Glomerular visceral epithelial cell (primary cell): ENCODE measurements around the gene RASAL1.
"Not testable (repeated sequence)": the region's sequence is repeated elsewhere in the genome, so short reads cannot be mapped to it uniquely, and the experiment has no call there.

Source experiments
- DNase-seq: peaks from one replicate; pipeline ENCODE4 v3.0.0-alpha.2; 2016; ENCODE audit errors: extremely low spot score

Gene RASAL1

DNA sequence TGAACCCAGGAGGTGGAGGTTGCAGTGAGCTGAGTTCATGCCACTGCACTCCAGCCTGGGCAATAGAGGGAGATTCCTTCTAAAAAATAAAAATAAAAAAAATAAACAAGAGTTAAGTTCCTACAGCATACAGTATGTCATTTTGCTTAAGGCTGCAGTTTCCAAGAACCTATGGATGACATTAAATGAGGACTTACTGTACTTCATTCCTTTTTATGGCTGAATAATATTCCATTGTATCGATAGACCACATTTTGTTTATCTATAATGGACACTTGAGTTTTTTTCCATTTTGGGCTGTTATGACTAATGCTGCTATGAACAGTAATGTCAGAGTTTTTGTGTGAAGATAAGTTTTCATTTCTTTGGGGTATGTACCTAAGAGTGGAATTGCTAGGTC, 17.4 kb downstream of the RASAL1 start:
- no peak for DNase-seq

DNA sequence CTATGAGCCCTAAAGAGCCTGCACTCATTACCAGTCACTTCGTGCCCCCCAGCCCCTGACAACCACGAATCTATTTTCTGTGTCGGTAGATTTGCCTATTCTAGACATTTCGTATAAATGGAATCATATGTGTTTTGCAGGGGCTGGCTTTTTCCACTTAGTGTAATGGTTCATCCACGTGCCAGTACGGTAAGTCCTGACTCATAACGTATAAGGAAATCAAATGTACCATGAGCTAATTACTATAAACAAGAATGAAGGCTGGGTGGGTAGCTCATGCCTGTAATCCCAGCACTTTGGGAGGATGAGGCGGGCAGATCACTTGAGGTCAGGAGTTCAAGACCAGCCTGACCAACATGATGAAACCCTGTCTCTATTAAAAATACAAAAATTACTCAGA, 17.9 kb downstream of the RASAL1 start:
- DNase-seq = not testable (repeated sequence)

DNA sequence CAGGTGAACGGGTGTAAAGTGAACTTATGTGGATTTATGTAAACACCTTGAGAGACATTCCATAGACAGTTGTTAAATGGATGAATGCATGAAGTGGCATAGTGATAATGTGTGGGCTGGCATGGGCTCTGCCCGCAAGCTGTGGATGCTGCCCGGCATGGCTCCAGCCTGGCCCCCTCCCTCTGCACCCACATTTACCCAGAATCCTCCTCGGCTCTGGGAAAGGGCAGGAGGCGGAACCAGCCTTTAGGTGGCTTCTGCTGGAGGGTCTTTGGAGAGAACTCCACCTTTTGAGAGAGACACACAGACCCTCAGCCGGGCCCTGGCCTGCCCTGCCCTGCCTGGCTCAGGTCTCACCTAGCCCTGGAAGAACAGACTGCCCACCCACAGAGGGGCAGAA, 18.7 kb downstream of the RASAL1 start:
- no peak for DNase-seq

DNA sequence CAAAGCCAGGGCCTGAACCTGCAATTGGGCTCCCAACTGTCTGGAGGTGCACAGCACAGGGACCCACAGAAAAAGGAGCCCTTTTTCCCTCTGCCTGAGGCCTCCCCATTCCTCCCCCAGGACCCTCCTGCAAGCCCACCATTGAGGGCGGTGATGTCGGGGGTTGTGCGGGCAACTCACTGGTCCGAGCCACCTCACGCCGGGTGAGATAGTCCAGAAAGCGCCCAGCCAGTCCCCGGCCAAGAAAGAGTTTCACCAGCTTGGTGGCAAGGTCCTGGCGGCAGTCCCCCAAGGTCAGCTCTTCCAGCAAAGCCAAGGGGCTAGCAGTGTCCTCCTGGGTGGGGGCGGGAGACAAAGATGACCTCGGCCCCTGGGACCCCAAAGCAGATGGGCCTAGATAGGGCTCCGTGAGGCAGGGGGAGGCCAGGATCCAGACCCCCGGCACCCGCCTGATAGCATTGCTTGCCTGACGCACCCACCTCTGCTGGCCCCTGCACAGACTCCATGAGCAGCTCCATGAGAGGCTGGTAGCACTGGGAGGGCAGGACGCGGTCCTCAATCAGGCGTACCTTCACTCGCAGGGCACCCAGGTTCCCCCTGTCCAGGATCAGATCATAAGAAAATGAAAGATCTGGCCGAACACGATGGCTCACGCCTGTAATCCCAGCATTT, 20.0 kb downstream of the RASAL1 start:
- DNase-seq = no peak

DNA sequence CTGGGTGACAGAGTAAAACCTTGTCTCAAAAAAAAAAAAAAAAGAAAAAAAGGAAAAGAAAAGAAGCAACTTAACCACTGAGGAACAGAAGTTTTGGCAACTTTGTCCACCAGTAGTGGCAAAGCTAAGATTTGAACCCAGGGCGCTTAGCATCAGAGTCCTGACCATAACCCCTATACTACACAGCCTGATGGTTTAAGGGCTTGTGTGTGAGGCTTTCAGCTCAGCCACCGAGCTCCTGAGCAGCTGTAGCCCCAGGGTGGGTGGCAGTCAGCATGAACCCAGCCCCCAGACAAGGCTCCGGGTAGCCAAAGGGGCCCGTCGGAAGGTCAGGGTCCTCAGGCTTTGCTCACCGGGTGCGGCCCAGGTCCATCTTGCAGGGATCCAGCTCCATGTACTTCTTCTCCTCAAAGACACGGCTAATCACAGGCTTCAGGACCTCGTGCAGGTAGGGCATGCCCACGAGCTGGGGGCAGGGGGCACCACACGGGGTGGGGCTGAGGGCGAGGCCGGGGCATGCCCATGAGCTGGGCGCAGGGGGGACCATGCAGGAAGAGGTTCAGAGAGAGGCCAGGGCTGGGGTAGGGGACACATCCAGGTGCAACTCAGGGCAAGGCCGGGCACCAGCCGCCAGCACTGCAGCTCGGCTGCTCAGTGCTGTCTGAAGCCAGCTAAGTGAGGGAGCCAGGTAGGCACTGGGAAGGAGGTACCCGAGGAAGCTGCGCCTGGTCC, 20.9 kb downstream of the RASAL1 start:
- no peak for DNase-seq

DNA sequence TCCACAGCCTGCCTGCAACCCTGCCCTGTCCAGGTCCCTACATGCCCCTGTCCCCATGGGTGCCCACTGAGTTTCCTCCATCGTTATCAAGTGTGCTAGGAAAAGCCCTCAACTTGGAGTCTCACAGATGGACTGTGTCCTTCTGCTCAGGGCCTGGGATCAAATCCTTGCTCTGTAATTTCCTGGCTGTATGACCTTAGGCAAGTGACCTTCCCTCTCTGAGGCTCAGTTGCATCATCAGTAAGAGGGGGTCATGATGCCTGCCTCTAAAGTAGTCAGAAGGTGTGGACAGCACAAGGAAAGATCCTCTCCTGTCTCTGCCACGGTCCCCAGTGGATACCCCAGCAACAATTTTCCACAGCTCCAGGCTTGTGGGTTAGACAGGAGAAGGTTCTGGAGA, 22.2 kb downstream of the RASAL1 start:
- DNase-seq = no peak

DNA sequence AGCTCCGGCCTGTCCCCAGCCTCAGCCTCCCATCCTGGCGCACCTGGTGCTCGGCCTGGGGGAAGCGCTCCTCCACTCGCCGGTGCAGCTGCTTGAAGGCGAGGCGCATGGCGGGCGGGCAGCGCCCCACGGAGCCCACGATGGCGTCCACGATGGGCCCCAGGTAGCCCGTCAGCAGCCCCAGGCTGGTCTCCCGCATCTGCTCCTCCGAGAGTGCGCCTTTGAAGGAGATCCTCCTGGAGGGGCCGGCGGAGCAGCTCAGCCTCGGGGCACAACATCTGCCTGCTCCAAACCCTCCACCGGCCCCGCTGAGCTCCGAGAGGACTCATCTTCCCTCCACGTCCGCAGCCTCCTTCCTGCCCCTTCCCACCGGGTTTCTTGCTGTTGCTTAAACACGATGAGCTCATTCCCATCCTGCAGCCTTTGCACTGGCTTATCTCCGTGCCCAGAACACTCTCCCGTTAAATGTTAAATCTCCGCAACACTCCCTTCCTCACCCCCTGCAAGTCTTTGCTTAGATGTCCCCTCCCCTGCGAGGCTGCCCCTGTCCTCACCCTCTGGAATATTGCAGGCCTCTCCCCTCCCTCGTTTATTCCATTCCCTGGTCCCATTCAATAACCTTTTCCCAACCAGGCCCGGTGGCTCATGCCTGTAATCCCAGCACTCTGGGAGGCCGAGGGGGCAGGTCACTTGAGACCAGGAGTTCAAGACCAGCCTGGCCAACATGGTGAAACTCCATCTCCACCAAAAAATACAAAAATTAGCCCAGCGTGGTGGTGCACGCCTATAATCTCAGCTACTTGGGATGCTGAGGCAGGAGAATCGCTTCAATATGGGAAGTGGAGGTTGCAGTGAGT, 23.3 kb downstream of the RASAL1 start:
- no peak for DNase-seq

DNA sequence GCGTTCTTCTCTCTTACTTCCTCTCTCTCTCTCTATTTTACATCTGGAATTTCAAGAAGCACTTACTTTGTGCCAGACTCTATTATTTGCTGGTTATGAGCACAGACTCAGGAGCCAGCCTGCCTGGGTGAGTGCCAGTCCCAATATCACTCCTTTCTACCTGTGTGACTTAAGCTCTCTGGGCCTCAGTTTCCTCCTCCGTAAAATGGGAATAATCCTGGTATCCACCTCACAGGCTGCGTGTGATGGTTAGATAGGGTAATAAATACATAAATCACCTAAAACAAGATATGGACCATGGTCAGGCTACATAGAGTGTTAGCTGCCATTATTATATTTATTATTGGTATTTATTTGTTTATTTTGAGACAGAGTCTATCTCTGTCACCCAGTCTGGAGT, 24.3 kb downstream of the RASAL1 start:
- no peak for DNase-seq

DNA sequence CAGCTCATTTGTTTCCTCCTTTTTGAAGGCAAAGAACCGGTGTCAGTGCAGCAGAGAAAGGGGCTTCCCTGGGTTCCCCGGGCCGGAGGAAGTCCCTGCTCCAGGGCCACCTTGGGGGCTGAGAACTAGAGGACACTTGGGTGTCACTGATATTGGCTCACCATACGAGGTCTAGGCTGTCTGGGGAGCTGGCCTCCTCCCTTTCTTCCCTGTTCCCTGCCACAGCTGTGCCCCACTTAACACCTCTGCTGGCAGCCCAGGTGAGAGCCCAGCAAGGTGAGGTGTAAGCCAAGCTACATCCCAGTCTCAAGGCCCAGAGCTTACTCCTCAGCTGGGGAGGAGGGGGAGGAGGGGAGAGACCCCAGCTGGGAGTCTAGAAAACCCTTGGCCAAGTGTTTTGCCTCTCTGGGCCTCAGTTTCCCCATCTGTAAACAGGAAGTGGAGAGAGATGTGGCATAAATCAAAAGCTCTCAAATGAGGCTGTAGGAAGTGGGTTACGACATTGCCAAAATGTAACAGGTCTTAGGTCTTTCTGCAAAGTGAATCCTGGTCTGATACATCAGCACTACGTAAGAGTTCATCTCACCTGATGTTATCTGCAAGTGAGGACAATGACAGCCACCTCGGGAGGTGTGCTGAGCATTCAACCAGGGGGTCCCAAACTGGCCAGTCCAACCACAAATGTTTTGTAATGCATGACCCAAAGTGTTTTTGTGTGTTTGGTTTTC, 25.5 kb downstream of the RASAL1 start:
- no peak for DNase-seq

DNA sequence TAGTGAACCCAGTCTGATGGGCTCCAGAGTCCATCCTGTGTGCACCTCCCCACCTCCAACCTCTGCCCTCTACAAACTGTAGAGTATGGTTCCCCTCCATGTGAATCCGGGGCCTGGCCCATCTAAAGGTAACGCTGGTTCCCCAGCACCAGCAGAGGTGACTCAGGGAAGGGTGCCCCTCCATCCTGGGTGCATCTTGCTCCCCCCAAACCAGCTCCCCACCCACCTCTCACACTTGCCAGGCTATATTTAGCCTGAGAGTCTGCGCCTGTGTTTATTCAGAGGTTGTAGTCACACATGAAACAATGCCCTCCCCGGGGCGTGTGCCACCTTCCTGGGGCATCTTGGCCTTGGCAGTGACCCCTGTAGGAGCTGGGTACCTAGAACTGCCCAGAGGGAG, 26.2 kb downstream of the RASAL1 start:
- no peak for DNase-seq

DNA sequence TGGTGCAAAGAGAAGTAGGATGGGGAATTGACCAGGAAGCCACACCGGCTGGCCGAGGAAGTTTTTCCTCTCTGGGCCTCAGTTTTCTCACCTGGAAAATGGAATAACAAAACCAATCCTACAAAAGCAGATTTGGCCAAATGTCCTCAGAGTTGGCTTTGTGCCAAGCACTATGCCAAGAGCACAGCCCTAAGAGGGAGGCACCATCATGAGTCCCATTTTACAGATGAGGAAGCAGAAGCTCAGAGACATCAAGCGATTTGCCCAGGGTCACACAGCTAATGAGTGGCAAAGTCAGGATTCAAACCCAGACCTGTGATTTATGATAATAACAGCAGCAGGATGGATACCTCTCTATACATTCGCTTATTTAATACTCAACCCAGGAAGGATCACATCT, 27.3 kb downstream of the RASAL1 start:
- DNase-seq = no peak

DNA sequence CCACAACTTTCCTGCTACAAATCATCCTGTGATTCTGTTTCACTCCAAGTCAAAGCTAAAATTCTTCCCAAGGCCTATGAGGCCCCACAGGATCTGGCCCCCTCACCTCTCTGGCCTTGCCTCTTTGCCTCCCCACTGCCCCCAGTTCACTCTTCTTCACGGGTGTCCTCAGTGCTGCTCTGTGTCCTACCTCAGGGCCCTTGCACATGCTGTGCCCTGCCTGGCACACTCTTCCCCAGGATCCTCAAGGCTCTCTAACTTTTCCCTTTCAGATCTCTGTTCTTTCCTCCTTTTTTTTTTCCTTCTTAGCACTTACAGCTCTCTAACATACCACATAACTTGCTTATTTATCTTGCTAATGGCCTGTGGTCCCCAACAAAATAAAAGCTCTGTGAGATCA, 29.2 kb downstream of the RASAL1 start:
- DNase-seq = no peak

DNA sequence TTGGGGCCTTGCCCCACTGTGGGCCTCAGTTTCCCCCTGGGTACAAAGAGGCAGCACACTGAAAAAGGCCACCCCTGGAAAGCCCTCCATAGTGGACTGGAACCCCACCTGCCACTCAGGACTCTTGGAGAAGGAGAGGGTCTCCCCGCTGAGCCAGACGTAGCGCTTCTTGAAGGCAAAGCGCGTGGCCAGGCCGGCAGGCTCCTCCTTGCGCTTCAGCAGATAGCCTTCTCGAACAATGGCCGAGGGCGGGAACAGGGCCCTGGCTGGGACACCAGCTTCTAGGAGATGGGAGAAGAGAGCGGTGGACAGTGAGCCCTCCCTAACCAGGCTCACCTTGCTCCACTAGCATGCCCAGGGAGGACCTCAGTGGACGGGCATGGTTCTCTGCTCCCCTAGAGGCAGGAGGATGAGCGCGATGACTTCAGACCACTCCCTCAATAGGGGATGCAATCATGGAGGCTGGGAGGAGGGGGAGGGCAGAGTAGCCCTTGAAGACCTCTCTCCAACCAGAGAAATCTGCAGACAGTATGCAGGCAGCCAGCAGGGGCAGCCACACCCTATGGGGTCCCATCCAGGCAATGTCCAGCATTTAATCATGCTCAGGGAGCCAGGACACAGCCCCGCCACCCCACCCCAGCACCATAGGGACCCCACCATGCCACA, 29.8 kb downstream of the RASAL1 start:
- no peak for DNase-seq

DNA sequence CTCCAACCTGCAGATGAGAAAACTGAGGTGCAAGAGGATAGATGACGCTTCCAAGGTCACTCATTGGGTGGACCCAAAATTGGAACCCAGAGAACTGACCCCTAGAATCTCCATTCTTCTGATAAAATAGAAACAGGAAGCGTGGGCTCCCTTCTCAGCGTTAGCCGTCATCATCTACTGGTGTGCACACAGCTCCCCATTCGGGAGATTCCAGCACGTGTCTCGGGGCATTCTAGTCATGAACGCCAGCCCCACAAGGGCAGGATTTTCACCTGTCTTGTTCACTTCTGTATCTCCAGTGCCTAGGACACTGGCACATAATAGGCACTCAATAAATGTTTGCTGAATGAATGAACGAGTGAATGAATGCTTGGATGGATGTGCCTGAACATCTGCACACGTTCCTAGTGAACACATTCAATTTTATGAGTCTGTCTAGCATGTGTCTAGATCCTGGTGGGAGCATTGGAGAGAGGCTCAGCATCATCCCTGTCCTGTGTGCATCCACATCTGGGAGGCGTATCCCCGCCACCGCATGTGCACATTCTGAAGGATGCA, 30.5 kb downstream of the RASAL1 start:
- no peak for DNase-seq

DNA sequence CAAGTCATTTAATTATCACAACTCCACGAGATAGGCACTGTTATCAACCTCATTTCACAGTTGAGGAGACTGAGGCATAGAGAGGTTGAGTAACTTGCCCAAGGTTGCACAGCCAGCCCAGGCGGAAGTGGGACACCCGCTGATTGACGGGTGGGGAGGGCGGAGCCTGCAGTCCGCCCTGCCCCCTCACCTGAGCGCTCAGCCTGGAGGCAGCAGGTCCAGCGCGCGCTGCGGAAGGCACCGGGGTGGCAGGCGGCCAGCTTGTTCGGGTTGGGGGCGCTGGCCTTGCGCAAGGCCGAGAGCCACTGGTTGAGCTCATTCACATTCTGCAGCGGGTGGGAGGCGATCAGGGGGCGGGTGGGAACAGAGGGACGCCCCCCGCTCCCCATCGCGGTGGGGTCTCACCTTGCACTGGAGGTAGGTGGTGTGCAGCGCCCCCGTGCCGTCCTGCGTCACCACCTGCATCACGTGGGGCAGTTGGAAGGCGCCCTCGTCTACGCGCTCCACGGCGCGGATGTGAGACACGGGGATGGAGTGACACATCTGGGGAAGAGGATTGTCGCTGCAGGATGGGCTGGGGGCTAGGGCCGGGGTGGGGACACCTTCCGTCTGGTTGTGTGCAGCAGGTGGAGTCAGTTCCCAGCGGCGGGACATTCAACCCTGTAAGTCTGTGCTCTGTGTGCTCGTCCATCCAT, 31.7 kb downstream of the RASAL1 start:
- DNase-seq = no peak

DNA sequence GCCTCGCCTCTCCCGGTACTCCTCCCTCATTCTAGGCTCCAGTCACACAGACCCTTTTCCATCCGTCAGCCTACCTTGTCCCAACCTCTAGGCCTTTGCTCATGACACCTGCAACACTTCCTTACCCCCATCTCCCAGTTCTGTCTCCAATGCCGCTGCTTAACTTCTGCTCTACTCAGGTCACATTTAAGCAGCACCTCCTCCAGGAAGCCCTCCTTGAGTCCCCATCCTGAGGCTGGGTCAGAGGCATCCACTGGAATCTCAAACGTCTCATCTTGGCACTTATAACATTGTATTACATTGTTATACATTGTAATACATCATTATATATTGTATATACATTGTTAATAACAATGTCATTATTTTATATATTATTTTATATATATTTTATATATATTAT, 32.8 kb downstream of the RASAL1 start:
- DNase-seq = no peak

DNA sequence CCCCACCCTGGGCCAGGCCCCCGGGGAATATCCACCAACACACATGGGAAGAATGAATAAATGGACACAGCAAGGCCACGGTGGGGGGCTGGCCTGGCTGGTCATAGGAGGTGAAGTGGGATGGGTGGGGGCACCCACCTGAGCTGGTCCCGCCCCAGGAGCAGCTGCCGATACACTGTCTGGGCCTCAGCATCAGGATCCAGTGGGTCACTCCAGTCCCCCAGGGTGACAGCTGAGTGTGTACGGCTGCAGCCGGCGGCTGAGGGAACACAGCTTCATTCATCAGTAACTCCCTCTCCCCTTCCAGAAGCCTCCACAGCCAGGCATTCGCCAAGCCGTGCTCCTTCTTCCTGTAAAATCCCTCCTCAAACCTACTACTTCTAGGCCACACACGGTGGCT, 33.8 kb downstream of the RASAL1 start:
- no peak for DNase-seq

DNA sequence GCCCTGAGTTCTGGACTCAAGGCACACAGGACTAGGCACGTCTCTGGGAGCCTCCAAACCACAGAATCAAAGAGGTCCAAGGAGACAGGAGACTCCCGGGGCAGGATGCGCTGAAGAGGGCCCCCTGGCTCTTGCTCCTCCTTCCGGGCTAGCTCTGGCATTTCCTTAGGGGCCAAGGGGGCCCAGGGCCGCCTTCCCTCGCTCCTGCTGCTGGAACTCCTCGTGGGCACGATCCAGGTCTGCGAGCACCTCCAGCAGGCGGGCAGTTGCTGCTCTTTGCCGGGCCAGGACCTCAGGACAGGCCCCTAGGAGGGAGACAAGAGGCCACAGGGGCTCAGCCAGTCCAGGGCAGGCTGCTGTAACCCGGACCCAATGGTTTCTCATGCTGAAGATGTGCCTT, 35.8 kb downstream of the RASAL1 start:
- no peak for DNase-seq

DNA sequence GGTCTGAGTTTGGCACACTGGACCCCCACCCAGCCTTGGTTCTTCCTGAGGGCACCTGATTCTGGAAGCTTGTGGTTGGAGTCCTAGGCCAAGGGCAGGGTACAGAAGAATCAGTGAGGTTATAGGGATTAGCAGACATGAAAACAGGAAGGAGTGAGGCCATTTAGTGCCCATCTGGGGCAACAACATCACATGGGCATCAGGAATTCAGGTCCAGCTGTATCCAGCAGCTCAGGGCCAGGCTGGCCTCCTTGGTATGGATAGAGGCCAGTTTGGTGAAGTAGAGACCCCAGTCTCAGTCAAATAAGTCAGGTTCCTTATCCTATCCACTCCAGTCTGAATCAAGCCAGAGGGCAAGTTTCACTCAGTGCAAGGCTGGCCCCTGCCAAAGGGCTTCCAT, 36.2 kb downstream of the RASAL1 start:
- no peak for DNase-seq

DNA sequence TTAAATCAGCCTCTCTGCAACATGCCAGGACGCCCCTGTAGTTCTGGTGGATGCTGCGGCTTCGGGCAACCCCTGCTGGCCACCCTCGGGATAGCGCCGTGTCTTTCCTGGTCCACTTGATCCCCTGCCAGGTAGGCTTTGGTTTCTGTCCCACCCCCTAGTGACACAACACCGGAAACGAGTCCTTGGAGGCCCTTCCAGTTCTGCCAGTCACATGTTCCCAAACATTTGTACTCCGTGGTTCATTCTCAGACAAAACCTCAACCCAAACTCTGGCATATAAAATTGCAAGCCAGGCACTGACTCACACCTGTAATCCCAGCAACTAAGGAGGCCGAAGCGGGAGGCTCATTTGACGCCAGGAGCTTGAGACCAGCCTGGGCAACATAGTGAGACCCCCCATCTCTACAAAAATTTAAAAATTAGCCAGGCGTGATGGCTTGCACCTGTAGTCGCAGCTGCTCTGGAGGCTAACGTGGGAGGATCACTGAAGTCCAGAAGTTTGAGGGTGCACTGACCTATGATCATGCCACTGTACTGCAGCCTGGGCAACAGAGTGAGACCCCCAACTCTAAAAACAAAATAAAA, 37.0 kb downstream of the RASAL1 start:
- peak; percentile 90 for DNase-seq
